Stimulated activated CD4-positive, alpha-beta T cell treated with anti-CD3 and anti-CD28 coated beads, TNF-alpha, amount 100 ng/mL, for 1 hour (primary cell): ENCODE data around the gene DUOX2.
A peak's percentile ranks its signal among the peaks of the same experiment; 100 is the strongest.
"Not testable (repeated sequence)": the region's sequence is repeated elsewhere in the genome, so short reads cannot be mapped to it uniquely, and the experiment has no call there.

Source experiments
- DNase-seq, 3 donors: peaks; one replicate each; pipeline ENCODE4 v3.0.0-alpha.2; 2020; ENCODE audit warnings: low read depth in 3 of 3, low spot score in 1 of 3

DUOX2 gene

DNA sequence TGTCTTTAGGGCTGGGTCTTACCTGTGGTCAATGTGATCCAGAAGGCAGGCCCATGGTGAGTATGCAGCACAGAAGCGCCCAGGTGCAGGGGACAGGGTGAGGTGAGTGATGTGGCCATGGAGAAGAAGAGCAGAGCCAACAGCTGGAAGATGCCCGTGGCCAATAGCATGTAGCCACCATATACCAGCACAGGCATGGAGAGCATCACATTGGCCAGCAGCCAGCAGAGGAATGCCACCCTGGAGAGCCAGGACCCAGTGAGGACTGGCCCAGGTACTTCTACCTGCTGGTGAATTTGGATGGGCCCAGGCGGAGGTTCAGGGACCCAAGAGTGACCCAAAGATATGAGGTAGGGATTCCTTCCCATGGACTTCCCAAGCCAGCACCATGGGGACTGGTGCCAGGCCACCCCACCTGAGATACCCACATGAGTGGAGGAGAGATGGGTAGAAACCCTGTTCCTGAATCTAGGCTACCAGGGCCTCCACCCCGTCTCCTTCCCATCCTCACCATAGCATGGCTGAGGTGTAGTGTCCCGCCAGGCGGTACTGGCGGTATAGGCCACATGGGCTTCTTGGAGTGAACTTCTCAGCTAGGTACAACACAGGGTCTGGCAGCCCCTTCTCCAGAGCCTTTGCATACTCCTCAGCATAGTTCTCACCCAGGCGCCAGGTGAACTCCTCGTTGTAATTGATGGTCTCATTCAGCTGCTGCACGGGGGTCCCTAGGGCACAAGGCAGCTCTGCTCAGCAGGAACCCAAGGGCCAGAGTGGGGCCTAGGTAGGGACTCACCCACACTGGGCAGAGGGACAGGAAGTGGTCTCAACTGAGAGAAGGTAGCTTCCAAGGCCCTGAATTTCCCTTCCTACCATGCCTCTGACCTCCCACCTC is 6.4 kb upstream of the DUOX2 start:
- no peak for DNase-seq

DNA sequence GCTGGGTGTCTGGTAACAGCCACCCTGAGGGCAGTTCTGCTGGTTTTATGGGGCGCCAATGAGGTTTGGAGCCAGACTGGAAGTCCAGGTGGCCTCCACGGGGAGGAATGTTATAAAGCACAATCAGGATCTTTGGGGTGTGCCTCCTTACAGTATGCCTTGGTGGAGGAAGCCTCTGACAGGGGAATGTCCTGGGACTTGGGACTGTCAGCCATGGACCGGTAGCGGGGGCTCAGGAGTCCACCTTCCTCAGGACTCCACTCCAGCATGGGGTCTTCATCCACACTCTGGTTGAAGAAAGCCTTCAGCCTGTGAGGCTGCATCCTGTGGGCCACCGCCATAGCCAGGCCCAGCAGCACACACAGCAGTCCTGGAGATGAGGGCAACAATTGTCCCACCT is 5.0 kb upstream of the DUOX2 start:
- no peak for DNase-seq

GRCh38 chr15:45118131-45118588 is 4.2 kb upstream of the DUOX2 start:
- peak; percentile 51 to 73 (median 64) for DNase-seq

DNA sequence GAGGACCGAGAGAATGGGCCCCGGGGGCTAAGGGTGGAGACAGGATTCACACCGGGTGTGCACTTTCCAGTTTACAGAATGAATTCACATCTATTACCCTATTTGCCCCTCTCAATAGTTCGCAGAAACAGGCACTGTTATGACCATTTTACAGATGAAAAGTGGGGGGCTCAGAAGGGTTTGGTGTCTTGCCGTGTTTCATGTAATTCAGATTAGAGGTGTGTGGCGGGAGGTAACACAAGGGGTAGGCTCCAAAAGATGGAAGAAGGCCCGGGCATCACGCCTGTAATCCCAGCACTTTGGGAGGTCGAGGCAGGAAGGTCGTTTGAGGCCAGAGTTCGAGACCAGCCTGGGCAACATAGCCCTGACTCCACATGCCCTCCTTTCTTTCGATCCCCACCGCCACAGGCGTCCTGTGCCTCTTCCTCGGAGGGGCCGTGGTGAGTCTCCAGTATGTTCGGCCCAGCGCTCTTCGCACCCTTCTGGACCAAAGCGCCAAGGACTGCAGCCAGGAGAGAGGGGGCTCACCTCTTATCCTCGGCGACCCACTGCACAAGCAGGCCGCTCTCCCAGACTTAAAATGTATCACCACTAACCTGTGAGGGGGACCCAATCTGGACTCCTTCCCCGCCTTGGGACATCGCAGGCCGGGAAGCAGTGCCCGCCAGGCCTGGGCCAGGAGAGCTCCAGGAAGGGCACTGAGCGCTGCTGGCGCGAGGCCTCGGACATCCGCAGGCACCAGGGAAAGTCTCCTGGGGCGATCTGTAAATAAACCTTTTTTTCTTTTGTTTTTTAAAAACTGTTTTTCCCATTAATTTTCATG is 3.5 kb upstream of the DUOX2 start:
- DNase-seq, result no peak

GRCh38 chr15:45116482-45117307 is 2.7 kb upstream of the DUOX2 start:
- no peak for DNase-seq

DNA sequence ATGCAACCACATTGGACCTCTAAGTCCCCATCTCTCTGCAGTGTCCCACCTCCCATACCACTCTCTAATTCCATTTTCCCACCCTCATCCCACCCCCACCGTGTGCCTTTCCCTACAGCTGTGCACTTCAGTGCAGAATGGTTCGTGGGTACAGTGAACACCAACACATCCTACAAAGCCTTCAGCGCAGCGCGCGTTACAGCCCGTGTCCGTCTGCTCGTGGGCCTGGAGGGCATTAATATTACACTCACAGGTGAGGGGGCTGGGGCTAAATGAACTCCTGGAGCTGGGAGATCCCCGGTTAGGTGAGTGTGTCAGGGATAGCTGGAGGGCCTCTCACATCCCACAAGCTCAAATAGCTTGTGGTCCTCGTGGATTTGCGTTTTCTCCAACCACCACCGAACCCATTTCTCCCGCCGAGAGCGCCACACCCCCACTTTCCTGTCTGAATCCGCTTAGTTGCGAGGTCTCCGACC is 2.1 kb upstream of the DUOX2 start:
- DNase-seq, result no peak

GRCh38 chr15:45115312-45115820 is 1.4 kb upstream of the DUOX2 start:
- no peak for DNase-seq

DNA sequence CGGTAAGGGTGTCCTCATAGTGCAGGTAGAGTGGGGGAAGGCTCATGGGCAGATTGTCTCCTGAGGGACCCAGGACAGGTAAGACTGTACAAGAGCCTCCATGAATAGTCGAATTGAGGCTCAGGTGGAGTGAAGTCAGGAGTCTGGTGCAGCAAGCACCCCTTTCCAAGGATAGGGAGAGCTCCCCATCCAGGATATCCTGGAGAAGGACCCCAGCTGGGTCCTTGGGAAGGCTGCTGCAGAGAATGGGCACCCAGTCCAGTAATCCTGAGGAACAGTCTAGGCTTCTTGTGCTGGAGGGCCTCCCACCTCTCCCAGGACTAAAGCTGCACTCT is 746 bp upstream of the DUOX2 start:
- DNase-seq, result no peak

DNA sequence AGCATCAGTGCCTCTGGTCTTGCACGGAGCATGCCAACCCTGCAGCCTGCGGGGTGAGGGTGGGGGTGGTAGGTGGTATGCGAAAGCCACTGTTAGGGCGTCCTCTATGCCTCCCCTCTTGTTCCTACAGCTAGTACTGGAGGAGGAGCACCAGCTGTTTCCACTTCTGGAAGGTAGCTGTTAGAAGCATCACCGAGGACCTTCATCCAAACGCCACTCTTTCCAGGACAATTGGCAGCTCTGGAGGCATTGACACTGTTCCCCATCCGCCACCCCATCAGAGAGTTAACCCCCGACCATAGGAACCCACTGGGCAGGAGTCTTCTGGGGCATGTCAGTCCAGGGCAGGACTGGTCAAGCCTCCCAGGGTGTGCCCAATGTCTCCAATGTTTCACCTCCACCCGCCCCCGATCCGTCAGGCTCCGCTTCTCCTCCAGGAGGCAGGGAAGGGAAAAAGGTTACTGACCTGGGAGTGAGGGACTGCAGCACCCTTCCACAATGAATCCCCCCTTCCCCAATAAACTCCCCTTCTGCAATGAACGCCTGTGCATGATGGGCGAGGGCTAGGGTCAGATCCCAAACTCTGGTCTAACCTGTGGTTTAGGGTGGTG is 487 bp downstream of the DUOX2 start:
- DNase-seq, result no peak

- no peak for DNase-seq
Observed at GRCh38 chr15:45112591-45113379, 1.2 kb downstream of the DUOX2 start.

- DNase-seq, result no peak
Observed at GRCh38 chr15:45112143-45112590, 1.8 kb downstream of the DUOX2 start.

GRCh38 chr15:45111390-45112142 is 2.4 kb downstream of the DUOX2 start:
- no peak for DNase-seq

DNA sequence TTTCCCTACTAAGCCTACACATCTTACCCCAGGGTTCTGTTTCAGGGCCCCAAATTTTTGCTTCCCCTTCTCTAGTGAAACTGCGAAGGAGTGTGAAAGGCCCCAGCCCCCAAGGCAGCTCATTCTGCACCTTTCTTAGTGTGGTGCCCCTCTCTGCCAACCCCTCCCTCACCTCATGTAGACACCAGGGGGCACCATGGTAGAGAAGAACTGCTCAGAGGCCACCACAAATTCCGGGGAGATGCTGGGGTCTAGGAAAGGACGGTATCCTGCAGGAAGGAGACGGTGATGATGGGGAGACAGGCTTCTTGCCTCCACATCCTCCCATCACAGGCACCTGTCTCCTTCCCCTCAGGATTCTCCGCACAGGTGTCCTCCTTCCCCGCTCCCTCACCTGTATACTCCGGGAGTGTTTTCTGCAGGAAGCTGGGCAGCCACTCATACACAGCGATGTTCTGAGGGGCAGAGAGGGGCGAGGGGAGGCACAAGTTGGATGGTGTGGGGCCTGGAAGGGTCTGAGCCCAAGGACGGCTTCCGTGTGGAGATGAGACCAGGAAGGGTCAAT is 3.6 kb downstream of the DUOX2 start:
- no peak for DNase-seq

DNA sequence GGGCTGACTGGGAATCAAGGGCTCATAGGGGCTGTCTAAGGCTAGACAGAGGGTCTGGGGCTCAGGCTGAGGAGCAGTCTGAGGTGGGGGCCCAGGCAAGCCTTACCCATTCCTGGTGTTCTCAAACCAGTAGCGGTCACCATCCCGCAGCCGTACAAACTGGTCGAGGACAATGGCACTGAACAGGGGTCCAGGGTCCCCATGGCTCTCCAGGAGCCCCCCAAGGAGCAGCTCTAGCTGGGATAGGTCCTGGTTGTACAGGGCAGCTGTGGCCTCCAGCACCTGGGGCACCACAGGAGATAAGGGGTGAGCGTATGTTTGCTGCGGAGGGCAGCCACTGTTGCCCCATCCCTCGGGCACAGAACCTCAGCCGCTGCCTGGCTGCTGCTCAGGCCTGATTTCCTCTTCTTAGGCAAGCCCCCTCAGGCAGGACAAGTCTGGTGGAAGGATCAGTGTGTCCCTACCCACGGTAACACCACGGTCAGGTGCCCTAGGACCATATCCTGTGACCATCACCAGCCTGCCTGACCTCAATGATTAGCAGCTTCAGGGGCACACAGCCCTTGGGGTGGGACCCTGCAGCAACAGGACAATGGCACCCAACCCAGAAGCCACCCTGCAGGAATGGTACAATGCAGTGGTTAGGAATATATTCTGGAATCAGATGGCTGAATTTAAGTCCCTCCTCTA is 5.9 kb downstream of the DUOX2 start:
- no peak for DNase-seq

- DNase-seq, result no peak
Observed at GRCh38 chr15:45106002-45106790, 7.8 kb downstream of the DUOX2 start.

DNA sequence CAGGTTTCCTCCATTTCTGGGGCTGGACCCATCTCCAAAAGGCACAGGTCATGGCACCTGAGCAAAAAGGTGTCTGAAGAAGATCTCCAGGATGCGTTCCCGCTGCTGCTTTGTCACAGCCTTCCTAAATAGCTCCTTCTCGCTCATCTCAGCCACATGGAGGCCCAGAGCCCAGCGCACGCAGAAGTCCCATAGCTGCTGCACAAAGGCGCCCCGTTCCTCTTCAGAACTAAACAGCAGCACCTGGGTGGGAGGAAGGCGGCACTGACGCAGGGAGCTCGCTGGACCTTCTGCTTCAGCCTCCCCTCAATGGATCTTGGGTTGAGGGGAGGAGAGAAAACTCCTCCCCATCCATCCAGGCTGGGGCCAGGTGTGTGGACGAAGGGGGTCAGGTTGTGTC is 8.4 kb downstream of the DUOX2 start:
- no peak for DNase-seq

DNA sequence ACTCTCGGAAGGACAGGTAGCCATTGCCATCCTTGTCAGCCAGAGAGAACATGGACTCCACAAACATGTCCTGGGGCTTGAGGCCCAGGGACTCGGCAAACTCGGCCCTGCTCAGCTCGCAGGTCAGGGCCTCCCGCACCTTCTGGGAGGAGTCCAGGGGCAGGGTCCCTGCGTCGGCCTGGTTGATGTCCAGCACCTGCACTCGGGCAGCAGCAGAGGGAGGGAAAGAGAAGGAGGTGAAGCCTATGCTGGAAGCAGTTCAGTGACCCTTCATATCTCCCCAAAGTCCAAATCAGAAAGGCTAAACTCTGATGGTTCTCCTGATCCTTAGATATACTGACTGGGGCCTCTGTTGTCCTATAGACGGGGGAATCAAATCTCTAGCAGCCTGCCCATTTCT is 9.8 kb downstream of the DUOX2 start:
- DNase-seq, result not testable (repeated sequence)
